Measurements from ENCODE around the gene MTCH2.
"Not testable (repeated sequence)": the region's sequence is repeated elsewhere in the genome, so short reads cannot be mapped to it uniquely, and the experiment has no call there.

The MTCH2 gene

GRCh38 chr11:47667555-47667954, 25.2 kb upstream of the MTCH2 start:
- Histone ChIP-seq H3K27me3 (ENCODE audit: insufficient read depth, low read length) (no peaks in the 10 kb centered on the region), H3K9me3 (ENCODE audit: insufficient read depth, low read depth, low read length) (no peaks in the 10 kb centered on the region), H3K36me3 (ENCODE audit: insufficient read depth, low read length) (no peaks in the 10 kb centered on the region), H3K4me3 (ENCODE audit: low read length) (no peak overlapping the region), H3K27ac (ENCODE audit: low read depth, low read length) (no peak overlapping the region), H3K9ac (ENCODE audit: low read depth, low read length) (no peak overlapping the region), H3K4me1 (ENCODE audit: insufficient read depth, low read length) (no peaks in the 10 kb centered on the region)
- 80% methylated on average over 1 of the region's 2 CpGs for WGBS

DNA sequence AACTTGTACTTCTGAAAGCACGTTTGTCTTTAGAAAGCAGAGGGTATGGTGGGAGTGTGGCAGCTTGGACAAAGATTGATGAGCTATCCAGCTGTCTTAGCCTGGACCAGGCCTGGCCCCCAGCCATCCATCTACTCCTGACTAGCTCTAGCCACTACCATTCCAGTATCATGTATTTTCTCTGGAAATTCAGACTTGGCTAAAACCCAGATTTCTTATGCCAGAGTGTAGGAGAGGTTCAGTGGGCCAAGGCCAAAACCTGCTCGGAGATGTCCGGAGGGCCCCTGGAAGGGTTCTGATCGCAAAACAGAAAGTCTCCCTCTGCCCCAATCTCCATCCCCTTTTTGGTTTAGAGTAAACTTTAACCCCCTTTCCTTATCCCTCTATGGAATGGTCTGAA, 24.8 kb upstream of the MTCH2 start:
- Histone ChIP-seq H3K36me3 (ENCODE audit: insufficient read depth, low read length) (no peaks in the 10 kb centered on the region), H3K9me3 (ENCODE audit: insufficient read depth, low read depth, low read length) (no peaks in the 10 kb centered on the region), H3K27me3 (ENCODE audit: insufficient read depth, low read length) (no peaks in the 10 kb centered on the region), H3K27ac (ENCODE audit: low read depth, low read length) (no peak overlapping the region), H3K4me3 (ENCODE audit: low read length) (no peak overlapping the region), H3K4me1 (ENCODE audit: insufficient read depth, low read length) (no peaks in the 10 kb centered on the region), H3K9ac (ENCODE audit: low read depth, low read length) (no peak overlapping the region)
- WGBS, result 85% methylated on average over 4 of the region's 4 CpGs

DNA sequence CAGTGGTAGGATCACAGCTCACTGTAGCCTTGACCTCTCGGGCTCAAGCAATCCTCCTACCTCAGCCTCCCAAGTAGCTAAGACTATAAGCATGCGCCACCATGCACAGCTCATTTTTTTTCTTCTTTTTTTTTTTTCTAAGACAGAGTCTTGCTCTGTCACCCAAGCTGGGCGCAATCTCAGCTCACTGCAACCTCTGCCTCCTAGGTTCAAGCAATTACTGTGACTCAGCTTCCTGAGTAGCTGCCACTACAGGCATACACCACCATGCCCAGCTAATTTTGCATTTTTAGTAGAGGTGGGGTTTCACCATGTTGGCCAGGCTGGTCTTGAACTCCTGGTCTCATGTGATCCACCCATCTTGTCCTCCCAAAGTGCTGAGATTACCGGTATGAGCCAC, 22.6 kb upstream of the MTCH2 start:
- H3K4me3 ChIP-seq (ENCODE audit: low read length); H3K4me1 ChIP-seq (ENCODE audit: insufficient read depth, low read length); H3K9ac ChIP-seq (ENCODE audit: low read depth, low read length); H3K27me3 ChIP-seq (ENCODE audit: insufficient read depth, low read length); H3K9me3 ChIP-seq (ENCODE audit: insufficient read depth, low read depth, low read length); H3K36me3 ChIP-seq (ENCODE audit: insufficient read depth, low read length); H3K27ac ChIP-seq (ENCODE audit: low read depth, low read length): not testable (repeated sequence)
- 93% methylated on average over 4 of the region's 4 CpGs for WGBS

DNA sequence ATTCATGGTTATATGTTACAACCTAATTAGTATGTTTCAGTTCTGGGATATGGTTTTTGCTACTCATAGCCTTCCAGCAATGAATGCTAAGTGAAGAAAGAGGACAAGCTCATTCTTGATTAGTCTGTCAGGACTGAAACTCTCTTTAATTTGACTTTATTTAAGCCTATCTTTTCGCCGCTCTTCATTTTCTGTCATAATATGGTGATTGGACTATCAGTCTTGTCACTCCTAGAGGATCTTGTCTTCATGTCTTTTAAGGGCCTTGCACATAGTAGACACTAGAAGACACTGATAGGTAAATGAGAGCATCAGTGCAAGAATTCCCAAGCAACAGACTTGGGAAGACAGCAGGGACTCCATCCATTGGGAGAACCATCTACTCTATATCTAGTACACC, 18.9 kb upstream of the MTCH2 start:
- Histone ChIP-seq H3K36me3 (ENCODE audit: insufficient read depth, low read length) (no peaks in the 10 kb centered on the region), H3K27ac (ENCODE audit: low read depth, low read length) (no peak overlapping the region), H3K9me3 (ENCODE audit: insufficient read depth, low read depth, low read length) (no peaks in the 10 kb centered on the region), H3K27me3 (ENCODE audit: insufficient read depth, low read length) (no peaks in the 10 kb centered on the region), H3K4me1 (ENCODE audit: insufficient read depth, low read length) (no peaks in the 10 kb centered on the region), H3K9ac (ENCODE audit: low read depth, low read length) (no peak overlapping the region), H3K4me3 (ENCODE audit: low read length) (no peak overlapping the region)
- 100% methylated on average over 2 of the region's 2 CpGs for WGBS

- WGBS, result 94% methylated on average over 2 of the region's 4 CpGs
- no peak overlapping the region for H3K27ac ChIP-seq (ENCODE audit: low read depth, low read length)
- no peak overlapping the region for H3K9ac ChIP-seq (ENCODE audit: low read depth, low read length)
- H3K4me1 ChIP-seq (ENCODE audit: insufficient read depth, low read length), result no peaks in the 10 kb centered on the region
- no peaks in the 10 kb centered on the region for H3K27me3 ChIP-seq (ENCODE audit: insufficient read depth, low read length)
- H3K9me3 ChIP-seq (ENCODE audit: insufficient read depth, low read depth, low read length), result no peaks in the 10 kb centered on the region
- H3K4me3 ChIP-seq (ENCODE audit: low read length), result no peak overlapping the region
- H3K36me3 ChIP-seq (ENCODE audit: insufficient read depth, low read length), result no peaks in the 10 kb centered on the region
Observed at GRCh38 chr11:47659276-47659675, 16.9 kb upstream of the MTCH2 start.

DNA sequence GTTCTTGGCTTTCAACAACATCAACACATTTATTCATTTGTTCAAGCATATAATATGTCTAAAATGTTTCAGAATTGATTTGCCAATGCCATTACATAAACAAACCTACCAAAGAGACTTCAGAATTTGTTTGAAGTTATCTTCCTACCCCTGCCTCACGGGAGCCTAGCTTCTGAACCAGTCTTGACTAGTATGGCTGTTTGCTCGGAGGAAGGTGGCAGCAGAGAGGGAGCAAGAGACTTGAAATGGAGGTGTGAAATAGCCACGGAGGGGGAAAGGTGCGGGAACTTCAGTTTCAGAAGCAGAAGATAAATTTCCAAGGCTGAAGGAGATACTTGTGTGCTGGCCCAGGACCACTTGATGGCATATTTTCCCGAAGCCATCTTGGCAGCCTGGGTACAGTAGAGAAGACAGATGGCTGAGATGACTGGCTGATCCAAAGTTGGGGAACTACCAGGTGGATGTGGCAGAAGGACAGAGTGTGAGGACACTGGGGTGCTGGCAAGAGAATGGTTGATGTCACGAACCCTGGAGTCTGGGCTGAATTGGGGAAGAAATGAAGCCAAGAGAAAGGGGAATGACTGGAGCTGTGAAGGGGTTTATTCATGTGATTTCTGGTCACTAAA, 14.0 kb upstream of the MTCH2 start:
- Histone ChIP-seq H3K4me3 (ENCODE audit: low read length) (no peak overlapping the region), H3K27ac (ENCODE audit: low read depth, low read length) (no peak overlapping the region), H3K27me3 (ENCODE audit: insufficient read depth, low read length) (no peaks in the 10 kb centered on the region), H3K9ac (ENCODE audit: low read depth, low read length) (no peak overlapping the region), H3K4me1 (ENCODE audit: insufficient read depth, low read length) (no peaks in the 10 kb centered on the region), H3K9me3 (ENCODE audit: insufficient read depth, low read depth, low read length) (peaks cover 7% of the 10 kb centered on the region), H3K36me3 (ENCODE audit: insufficient read depth, low read length) (no peaks in the 10 kb centered on the region)
- 73% methylated on average over 6 of the region's 6 CpGs for WGBS

- WGBS, result 95% methylated on average over 5 of the region's 5 CpGs
- Histone ChIP-seq H3K4me3 (ENCODE audit: low read length) (no peak overlapping the region), H3K9ac (ENCODE audit: low read depth, low read length) (no peak overlapping the region), H3K36me3 (ENCODE audit: insufficient read depth, low read length) (no peaks in the 10 kb centered on the region), H3K4me1 (ENCODE audit: insufficient read depth, low read length) (no peaks in the 10 kb centered on the region), H3K27ac (ENCODE audit: low read depth, low read length) (no peak overlapping the region), H3K27me3 (ENCODE audit: insufficient read depth, low read length) (no peaks in the 10 kb centered on the region), H3K9me3 (ENCODE audit: insufficient read depth, low read depth, low read length) (peaks cover 7% of the 10 kb centered on the region)
Observed at GRCh38 chr11:47651818-47652469, 9.6 kb upstream of the MTCH2 start.

DNA sequence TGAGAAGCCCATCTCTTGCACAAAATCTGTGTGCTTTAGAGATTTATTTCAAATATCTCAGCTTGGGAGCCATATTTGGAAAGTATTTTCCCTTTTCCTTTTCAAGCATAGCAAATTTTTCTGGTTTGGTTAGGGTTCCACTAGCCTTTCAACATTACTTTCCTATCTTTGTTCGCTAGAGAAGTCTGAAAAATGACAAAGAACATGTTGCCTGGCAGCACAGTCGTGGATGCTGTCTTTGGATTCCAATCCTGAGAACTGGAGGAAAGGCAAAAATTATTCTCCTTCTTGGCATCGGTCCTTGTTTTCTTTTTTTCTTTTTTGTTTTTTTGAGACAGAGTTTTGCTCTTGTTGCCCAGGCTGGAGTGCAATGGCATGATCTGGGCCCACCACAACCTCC, 6.9 kb upstream of the MTCH2 start:
- Histone ChIP-seq H3K27ac (ENCODE audit: low read depth, low read length) (no peak overlapping the region), H3K9ac (ENCODE audit: low read depth, low read length) (no peak overlapping the region), H3K4me1 (ENCODE audit: insufficient read depth, low read length) (no peaks in the 10 kb centered on the region), H3K27me3 (ENCODE audit: insufficient read depth, low read length) (no peaks in the 10 kb centered on the region), H3K36me3 (ENCODE audit: insufficient read depth, low read length) (no peaks in the 10 kb centered on the region), H3K9me3 (ENCODE audit: insufficient read depth, low read depth, low read length) (peaks cover 7% of the 10 kb centered on the region), H3K4me3 (ENCODE audit: low read length) (no peak overlapping the region)
- 85% methylated on average over 3 of the region's 3 CpGs for WGBS

- WGBS, result 92% methylated on average over 6 of the region's 6 CpGs
- no peak overlapping the region for H3K9ac ChIP-seq (ENCODE audit: low read depth, low read length)
- no peaks in the 10 kb centered on the region for H3K27me3 ChIP-seq (ENCODE audit: insufficient read depth, low read length)
- peaks cover 5% of the 10 kb centered on the region; the same call in 1 of the 2 replicates for H3K4me1 ChIP-seq (ENCODE audit: insufficient read depth, low read length)
- no peaks in the 10 kb centered on the region for H3K9me3 ChIP-seq (ENCODE audit: insufficient read depth, low read depth, low read length)
- no peaks in the 10 kb centered on the region for H3K36me3 ChIP-seq (ENCODE audit: insufficient read depth, low read length)
- no peak overlapping the region for H3K27ac ChIP-seq (ENCODE audit: low read depth, low read length)
- no peak overlapping the region for H3K4me3 ChIP-seq (ENCODE audit: low read length)
Observed at GRCh38 chr11:47646019-47646418, 3.7 kb upstream of the MTCH2 start.

- Histone ChIP-seq H3K36me3 (ENCODE audit: insufficient read depth, low read length) (no peaks in the 10 kb centered on the region), H3K9ac (ENCODE audit: low read depth, low read length) (no peak overlapping the region), H3K4me1 (ENCODE audit: insufficient read depth, low read length) (peaks cover 7% of the 10 kb centered on the region; the same call in 1 of the 2 replicates), H3K4me3 (ENCODE audit: low read length) (no peak overlapping the region), H3K27me3 (ENCODE audit: insufficient read depth, low read length) (no peaks in the 10 kb centered on the region), H3K9me3 (ENCODE audit: insufficient read depth, low read depth, low read length) (no peaks in the 10 kb centered on the region), H3K27ac (ENCODE audit: low read depth, low read length) (no peak overlapping the region)
- WGBS, result 92% methylated on average over 6 of the region's 6 CpGs
Observed at GRCh38 chr11:47645500-47645899, 3.1 kb upstream of the MTCH2 start.

GRCh38 chr11:47641600-47642098, 710 bp downstream of the MTCH2 start:
- 3% methylated on average over 13 of the region's 14 CpGs for WGBS
- H3K27ac ChIP-seq (ENCODE audit: low read depth, low read length), result peak overlapping the region; percentile 86

More at GRCh38 chr11:47641600-47642098, 710 bp downstream of the MTCH2 start:
- Histone ChIP-seq H3K9ac (ENCODE audit: low read depth, low read length) (peak overlapping the region; percentile 87), H3K36me3 (ENCODE audit: insufficient read depth, low read length) (peaks cover 24% of the 10 kb centered on the region), H3K27me3 (ENCODE audit: insufficient read depth, low read length) (no peaks in the 10 kb centered on the region), H3K4me3 (ENCODE audit: low read length) (peak overlapping the region; percentile 95), H3K9me3 (ENCODE audit: insufficient read depth, low read depth, low read length) (no peaks in the 10 kb centered on the region), H3K4me1 (ENCODE audit: insufficient read depth, low read length) (peaks cover 7% of the 10 kb centered on the region; the same call in 1 of the 2 replicates)
